OCI-LY1 (cell line): ENCODE data around the gene RPS19BP1.

Experiments used
- EZH2 ChIP-seq: fragments of 200-600 bp; sonication (generic), shearing (Covaris generic); IDR thresholded peaks from 2 replicates; pipeline ENCODE4 v1.8.0; 2017; ENCODE audit warnings: borderline replicate concordance, mixed run types, mild to moderate bottlenecking, antibody characterized with exemption, low read length, moderate library complexity, mixed read lengths
- TF ChIP-seq, protein P1 (sequence below): fragments of 200-600 bp; sonication (generic), shearing (Covaris generic); IDR thresholded peaks from 2 replicates; pipeline ENCODE4 v1.5.1; 2017; ENCODE audit warnings: mild to moderate bottlenecking, antibody characterized with exemption, low read length, moderate library complexity, mixed read lengths

DNA sequence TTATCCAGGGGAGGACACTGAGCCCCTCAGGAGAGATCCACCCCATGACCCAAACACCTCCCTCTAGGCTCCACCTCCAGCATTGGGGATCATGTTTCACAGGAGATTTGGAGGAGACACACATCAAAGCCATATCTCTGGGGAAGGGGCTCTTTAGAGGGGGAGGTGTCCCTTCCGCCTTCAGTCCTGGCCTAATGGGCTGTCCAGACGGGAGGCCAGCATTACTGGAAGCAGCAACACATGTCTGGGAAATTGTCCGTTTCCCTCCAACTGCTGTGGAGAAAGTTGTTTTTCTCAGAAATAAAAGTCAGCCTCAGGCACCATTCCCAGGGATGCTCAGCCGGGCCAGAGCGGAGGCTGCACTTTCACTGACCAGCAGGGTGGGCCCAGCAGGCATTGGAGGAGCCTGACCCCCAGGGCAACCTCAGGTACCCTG, 47.5 kb upstream of the RPS19BP1 start:
- no peak for TF ChIP-seq EZH2
- TF ChIP-seq, protein P1, sequence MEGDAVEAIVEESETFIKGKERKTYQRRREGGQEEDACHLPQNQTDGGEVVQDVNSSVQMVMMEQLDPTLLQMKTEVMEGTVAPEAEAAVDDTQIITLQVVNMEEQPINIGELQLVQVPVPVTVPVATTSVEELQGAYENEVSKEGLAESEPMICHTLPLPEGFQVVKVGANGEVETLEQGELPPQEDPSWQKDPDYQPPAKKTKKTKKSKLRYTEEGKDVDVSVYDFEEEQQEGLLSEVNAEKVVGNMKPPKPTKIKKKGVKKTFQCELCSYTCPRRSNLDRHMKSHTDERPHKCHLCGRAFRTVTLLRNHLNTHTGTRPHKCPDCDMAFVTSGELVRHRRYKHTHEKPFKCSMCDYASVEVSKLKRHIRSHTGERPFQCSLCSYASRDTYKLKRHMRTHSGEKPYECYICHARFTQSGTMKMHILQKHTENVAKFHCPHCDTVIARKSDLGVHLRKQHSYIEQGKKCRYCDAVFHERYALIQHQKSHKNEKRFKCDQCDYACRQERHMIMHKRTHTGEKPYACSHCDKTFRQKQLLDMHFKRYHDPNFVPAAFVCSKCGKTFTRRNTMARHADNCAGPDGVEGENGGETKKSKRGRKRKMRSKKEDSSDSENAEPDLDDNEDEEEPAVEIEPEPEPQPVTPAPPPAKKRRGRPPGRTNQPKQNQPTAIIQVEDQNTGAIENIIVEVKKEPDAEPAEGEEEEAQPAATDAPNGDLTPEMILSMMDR: no peak
